Fibroblast of skin of right biceps (primary cell): ENCODE measurements around the gene HOMER1.

Experiments used
- DNase-seq: peaks from one replicate; pipeline ENCODE4 v3.0.0-alpha.2; 2013

HOMER1 gene, protein sequence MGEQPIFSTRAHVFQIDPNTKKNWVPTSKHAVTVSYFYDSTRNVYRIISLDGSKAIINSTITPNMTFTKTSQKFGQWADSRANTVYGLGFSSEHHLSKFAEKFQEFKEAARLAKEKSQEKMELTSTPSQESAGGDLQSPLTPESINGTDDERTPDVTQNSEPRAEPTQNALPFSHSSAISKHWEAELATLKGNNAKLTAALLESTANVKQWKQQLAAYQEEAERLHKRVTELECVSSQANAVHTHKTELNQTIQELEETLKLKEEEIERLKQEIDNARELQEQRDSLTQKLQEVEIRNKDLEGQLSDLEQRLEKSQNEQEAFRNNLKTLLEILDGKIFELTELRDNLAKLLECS

DNA sequence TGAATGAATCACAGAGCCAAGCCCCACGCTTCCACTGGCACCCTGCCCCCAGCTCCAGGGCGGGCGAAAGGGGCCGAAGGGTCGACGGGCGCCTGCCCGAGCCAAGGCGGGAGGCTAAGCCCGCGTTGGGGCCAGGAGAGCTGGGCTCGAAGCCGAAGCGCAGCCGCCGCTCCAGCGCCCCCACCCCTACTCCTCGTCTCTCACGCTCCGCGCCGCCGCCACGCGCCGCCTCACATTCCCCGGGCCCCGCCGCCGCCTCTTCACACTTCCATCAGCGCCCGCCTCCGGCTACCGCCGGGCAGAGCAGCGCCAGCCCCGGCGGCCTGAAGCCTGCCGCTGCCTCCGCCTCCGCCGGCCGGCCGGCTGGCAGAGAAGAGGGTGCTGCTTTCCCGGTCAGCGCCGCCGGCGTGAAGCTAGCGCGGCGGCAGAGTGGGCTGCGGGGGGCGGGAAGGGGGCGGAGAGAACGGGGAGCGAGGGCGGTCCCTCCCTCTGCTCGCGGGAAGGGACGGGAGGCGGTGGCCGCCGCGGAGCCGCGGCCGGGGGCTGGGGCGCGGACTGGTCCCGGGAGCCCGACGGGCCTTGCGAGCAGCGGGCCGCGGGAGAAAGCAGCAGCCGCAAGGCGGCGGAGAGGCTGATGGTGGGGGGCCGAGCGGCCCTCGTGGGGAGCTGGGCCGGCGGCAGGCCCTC lies at the start of gene HOMER1:
HOMER1 (minus strand) TSS at position 431 of the 687 bp plus-strand sequence. CDS start 1,360 bp downstream, outside the sequence.
- peak; percentile 84 for DNase-seq

DNA sequence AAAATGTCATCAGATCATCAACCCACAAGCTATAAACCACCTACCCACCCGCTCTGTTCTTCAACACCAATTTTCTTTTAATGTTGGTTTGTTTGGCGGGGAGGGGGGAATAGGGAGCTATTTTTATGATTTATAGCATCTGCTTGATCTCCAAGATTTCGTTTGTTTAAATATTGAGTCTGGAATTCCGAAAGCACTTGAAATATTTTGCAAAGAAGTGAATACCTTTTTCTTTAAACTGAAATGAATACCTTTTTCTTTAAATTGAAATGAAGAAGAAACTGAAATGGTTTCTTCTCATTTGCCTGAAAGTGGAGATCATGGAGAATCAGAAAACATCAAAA lies 49.3 kb upstream of the HOMER1 start:
- DNase-seq: no peak

DNA sequence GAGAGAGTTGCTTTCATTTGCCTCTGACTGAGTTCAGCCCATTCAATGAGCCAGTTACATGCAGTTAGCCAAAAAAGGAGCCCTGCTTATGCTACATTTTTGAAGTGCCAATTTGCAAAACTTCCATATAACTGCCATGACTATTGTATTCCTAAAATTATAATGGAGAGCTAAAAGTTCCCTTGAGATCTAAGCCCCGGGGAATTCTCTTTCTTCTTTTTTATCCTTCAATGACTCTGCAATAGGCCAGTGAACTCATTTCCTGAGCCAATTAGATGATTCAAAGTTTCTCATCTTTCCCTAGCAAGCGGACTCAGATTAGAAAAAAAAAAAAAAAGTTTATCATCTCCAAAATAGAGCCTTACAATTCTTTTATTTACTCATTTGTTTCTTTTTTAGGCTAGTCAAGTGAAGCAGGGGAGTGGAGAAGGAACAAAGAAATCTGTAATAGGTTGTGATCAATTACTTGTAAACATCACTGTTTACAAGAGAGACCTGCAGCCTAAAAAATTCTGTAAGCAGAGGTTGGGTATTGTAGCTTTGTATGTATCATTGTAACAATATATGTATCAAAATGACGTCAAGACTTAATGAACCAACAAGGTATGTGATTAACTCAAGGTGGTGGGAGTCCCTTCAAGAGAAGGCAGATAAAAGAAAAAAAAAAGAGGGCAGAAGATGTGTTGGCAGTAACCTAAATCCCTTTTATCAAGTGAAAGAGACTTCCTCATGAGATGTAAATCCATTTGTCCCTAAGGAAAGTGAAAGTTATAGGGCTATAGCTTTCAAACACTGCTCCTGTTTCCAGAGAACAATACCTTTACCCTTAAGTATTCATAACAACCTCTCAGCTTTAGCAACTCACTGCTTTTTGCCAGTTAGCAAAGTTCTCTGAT lies 48.7 kb upstream of the HOMER1 start:
- peak; percentile 86 for DNase-seq

DNA sequence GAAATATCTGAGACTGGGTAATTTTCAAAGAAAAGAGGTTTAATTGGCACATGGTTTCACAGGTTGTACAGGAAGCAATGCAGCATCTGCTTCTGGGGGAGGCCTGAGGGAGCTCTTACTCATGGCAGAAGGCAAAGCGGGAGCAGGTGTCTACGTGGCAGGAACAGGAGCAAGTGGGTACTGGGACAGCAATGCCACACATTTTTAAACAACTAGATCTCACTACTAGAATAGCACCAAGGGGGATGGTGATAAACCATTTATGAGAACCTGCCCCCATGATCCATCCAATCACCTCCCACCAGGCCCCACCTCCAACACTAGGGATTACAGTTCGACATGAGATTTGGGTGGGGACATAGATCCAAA lies 47.6 kb upstream of the HOMER1 start:
- DNase-seq: no peak

DNA sequence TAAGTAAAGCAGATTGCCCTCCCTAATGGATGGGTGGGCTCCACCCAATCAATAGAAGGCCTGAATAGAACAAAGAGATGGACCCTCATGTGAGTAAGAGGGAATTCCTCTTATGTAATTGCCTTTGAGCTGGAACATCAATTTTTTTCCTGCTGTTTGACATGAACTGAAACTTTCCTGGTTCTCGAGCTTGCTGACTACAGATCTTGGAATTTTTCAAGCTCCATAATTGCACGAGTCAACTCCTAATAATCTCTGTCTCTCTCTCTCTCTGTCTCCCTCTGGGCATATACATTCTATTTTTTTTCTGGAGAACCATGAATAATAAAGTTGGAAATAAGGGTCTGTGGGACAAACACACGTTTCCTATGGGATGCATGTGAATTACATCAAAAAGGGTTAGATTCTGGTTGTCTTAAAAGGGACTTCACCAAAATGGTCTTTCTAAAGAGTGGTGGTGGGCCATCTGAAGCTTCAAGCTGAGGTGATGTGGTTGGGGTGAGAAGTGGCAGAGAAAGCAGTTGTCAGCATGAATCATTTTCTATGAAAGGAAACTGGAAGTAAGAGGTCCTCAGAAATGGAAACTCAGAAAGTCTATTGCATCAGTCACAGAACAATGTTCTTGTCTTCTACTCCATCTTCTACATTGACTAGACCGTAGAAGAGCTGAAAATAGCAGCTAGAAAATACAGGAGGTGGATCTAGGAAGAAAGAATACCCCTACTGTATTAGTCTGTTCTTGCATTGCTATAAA lies 47.0 kb upstream of the HOMER1 start:
- peak; percentile 83 for DNase-seq

DNA sequence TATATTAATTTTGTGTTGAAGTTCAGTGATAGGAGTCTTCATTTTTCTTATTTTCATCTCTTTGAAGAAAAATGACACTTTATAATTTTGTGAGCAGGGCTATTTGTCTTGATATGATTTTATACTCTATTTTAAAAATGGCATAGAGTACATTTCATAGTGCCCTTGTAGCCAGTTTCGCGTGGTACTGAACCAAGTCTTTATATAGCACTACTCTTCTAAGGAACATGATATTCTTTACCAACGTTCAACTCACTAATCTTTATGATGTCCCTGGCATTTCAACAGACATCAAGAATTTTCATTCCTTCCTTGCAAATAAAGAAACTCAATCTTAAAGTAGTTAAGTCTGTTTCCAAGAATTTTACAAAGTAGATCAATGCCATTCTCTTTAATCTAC lies 41.5 kb upstream of the HOMER1 start:
- no peak for DNase-seq

DNA sequence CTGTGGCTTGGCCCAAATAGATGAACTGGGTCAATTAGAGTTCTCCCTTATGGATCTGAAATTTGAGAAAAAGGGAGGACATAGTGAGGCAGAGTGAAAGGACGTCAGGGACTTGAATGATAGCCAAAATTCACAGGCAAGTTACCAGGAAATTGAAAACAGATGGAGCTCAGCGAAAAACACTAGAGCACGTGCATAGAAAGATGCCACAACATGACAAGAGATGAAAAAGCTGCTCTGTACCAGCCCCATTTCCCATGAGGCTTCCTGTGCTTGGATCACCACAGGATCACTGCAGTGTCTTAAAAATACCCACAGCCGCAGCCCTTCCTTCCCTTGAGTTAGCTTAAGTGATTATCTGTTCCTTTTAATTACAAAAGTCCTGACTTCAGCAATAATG lies 39.0 kb upstream of the HOMER1 start:
- DNase-seq: peak; percentile 77

DNA sequence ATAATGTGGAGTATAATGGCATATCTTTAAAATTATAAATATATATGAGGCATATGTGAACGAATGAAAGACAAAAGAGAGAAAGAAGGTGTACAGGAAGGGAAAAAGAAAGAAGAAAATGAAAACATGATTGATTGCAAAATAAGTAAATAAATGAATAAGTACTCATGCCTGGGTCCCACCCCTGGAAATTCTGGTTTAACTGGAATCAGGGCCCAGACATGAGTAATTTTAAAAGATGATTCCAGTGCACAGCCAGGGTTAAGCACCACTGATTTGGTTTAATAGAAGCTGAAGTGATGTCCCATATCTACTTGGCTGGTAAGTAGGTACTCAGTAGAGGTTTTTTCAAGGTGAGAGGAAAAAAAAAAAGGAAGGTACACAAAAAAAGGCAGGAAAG lies 34.0 kb upstream of the HOMER1 start:
- DNase-seq: no peak

DNA sequence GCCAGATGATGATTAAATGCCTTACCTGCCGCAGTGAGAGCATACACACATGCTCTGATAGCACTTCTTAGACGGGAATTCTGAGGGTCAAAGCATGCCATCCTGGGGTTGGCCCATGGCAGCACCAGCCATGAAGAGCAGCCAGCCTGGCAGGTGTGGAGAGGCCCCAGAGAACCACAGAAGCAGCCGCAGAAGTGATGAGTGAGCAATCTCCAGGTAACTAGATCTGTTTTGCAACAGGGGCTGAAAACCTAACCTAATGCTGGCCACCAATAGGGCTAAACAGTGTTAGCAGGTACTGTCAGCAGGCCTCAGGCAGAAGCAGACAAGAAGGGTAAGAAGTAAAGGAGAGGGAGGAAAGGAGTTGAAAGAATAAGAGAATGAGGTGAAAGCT lies 33.5 kb upstream of the HOMER1 start:
- DNase-seq: no peak

DNA sequence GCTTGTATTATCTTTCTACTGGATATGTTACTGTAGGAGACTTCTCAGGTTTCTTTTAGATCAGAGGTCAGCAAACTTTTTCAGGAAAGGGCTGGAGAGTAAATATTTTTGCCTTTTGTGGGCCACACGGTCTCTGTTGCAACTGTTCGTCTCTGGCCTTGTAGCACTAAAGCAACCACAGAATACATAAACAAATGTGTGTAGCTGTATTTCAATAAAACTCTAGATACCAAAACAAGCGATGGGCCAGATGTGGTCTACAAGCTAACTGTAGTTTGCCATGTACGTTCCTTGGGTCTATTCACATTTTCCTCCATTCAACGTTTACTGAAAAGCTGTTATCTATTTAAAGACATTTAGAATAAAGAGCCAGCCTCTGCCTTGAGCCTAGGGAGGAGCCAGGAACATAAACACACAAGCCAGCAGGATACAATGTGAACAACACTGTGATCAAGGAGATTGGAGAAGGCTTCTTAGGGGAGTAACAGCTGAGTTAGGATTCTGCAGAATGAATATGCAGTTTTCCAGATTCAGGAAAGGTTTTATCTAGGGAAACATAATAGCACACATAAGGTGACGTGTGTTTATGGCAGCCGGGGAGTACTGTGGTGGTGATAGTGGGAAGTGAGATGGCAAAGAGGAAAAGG lies 33.0 kb upstream of the HOMER1 start:
- no peak for DNase-seq

DNA sequence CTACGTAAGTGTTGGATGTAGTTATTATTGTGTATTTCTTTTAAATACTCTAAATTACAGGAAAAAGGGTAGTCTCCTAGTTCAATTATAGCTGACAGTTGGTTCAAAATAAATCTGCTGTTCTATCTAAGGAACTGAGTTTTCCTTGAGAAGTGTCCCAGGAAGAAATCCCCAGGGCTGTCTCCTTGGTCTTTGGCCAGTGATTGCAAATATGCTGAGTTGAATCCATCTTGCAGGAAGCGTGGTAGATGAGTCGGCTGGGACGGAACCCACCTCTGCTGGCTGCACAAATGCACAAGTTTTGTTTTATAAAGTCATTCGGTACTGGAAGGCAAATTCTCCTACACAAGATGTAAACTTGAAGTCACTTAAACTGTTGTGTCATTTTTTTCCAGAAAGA lies 30.2 kb upstream of the HOMER1 start:
- peak; percentile 21 for DNase-seq

DNA sequence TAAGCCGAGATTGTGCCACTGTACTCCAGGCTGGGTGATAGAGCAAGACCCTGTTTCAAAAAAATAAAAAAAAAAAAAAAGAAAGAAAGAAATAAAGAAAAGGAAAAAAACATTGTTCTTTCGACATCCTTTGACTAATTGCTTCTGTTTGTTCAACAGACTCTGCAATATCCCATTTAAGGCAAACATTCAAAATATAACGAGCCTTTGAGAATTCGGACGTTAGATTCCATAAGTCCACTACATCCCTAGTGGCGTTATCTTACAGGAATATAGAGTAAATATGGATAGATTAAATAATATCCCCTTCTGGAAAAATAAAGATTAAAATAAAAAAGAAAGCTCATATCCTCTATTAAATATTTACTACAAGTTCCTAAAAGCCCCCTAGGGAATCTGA lies 27.0 kb upstream of the HOMER1 start:
- DNase-seq: no peak

DNA sequence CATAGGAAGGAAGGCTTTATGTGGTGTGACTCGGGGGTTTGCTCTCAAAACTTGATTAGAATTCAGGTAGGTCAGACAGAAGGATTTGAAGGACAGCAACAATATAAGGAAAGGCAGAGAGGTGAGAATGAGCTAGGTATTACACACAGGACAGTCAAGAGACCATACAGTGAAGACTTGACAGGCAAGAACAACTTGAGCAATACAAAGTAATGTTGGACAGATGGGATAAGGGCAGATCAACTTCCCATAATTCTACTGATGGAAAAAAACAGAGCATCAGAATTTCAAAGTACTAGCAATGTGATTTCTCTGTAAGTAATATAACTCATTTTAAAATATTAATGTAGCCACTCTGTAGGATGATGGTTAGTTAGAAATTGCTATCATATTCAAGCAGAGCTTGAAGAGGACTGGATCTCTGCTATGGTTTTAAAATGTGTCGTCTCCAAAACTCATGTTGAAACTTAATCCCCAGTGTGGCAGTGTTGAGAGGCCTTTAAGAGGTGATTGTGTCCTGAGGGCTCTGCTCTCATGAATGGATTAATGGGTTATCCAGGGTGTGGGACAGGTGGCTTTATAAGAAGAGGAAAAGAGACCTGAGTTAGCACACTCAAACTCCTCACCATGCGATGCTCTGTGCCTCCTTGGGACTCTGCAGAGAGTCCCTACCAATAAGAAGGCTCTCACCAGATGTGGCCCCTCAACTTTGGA lies 22.4 kb upstream of the HOMER1 start:
- DNase-seq: no peak

DNA sequence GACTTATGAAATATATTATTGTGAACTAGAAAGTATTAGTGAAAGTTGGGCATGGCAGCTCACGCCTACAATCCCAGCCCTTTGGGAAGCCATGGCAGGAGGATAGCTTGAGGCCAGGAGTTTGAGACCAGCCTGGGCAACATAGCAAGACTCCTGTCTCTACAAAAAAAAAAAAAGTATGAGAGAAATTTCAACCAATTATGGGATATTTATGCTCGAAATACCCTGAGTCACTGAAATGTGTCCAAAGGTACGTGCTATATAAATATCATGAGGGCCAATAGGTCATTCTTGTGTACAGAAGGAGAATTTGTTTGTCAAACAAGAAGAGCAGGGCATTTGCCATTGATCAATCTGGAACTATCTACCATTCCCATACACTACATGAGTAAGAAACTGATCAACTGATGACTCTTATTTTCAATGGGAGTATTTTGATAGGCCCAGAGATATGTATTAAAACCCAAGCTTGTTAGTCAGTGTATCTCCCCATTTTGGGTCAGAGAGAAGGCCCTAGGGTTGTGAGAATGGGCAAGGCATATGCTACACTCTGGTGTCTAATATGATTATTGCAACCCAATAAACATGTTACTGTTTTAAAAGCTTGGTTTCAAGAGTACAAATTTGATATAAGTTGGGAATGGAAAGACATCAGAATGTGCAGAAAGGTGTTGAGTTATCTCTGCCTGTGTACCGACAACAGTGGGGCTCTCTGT lies 21.7 kb upstream of the HOMER1 start:
- no peak for DNase-seq

DNA sequence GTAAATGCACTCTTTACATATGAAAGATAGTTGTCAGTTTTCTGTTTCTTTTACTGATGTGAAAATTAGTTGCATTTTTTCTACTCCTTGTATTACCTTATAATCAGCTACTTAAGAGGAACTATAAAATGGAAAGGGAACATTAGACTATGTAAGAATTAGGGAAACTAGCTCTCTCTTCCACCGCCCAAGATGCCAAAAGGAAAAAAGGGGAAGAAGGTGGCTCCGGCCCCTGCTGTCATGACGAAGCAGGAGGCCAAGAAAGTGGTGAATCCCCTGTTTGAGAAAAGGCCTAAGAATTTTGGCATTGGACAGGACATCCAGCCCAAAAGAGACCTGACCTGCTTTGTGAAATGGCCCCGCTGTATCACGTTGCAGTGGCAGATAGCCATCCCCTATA lies 15.2 kb upstream of the HOMER1 start:
- no peak for DNase-seq

DNA sequence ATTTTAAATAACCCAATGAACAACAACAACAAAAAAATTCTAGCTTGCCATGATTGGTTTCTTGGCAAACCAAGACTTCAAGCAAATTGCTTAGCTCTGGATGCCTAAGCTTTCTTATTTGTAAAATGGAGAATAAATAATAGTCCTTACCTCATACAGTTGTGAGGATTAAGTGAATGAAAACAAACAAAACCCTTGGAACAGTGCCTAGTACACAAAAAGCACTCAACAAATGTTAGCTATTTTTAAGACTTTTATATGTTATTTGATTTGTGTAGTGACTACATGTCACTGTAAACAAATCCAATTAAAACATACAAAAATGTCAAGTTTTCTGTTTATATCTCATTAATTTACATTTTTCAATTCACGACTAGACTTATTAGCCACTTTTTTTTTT lies 13.5 kb upstream of the HOMER1 start:
- DNase-seq: no peak

DNA sequence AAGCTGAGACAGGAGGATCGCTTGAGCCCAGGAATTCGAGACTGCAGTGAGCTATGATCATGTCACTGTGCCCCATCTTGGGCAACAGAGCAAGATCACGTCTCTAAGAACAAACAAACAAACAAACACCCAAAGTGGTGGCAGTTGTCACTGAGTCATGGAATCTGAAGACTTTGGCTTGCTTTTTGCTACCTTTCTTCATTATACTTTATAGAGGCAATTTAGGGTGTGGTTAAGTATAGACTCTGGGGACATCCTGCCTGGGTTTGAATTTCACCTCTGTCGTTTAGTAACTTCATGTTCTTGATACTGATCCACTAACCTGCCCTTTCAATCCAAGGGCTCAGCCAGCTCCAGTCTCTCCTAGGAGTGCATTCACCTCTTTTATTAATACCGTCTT lies 13.0 kb upstream of the HOMER1 start:
- no peak for DNase-seq

DNA sequence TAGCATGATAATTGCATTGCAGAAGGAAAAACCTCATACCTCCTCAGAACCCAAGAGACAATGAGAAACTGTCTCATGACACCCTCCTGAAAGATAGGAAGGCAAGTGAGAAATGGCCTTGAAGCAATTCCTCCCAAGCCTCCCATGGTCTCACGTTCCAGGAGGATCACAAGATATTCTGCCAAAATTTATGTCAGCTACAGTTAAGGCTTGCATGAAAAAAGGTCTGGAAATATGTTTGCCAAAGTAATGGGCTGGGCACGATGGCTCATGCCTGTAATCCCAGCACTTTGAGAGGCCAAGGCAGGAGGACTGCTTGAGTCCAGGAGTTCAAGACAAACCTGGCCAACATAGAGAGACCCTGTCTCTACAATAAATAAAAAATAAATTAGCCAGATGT lies 12.6 kb upstream of the HOMER1 start:
- no peak for DNase-seq

DNA sequence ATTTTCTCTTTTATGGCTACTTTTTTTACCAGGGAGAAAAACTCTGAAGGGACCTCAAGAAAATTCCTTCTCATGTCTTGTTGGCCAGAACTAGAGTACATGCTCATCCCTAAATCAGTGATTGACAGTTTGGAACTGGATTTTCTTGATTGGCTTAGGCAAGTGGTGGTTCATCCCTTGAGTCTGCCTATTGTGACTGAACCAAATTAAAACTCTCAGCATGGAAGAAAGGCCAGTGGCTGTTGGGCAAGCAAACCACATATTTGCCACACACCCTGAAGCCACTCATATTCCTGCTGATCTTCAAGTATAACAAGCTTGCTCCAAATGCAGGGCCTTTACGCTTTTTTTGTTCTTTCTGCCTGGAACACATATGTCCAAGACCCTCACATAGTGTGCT lies 7.2 kb upstream of the HOMER1 start:
- no peak for DNase-seq

DNA sequence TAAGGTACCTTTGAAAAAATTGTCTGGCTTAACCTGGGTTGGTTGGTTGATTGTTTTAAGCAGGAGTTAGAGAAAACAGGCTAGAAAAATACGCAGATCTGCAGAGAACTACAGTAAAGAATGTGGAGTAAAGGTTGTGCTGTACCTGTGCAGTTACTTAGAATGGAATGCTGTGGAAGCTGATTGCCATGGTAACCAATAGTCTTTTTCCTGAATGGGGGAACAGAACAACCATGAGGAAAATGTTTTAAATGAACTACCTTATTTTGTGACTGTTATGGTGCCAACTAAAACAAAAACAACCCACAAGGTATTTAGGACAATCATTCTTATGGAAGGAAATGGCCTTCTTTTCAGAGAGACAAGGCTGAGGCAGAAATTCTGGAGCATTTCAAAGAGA lies 4.8 kb upstream of the HOMER1 start:
- no peak for DNase-seq

DNA sequence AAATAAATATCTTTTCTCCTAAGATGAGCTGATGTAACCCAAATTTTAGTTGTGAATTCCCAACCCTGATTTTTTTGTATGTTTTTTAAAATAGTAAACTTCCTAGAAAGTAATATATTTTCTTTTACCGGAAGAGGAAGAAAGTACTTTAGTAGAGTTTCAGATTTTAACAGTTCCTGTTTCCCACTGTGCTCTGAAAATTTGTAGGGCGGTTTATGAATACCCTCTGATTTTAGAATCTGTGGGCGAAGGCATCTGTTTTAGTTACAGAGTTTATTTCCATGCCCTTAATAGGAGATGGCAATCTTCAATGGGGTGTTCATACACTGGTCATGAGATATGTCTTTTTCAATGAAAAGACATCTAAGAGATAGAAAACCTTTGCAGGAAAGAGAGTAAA lies 3.7 kb upstream of the HOMER1 start:
- no peak for DNase-seq
